ENCODE data around the gene BEX5. TPM values are rescaled to one million over a fixed set of nuclear protein-coding genes. Genes with fewer than 3 reads are reported as not detected.
"Not testable (repeated sequence)": the region's sequence is repeated elsewhere in the genome, so short reads cannot be mapped to it uniquely, and the experiment has no call there.

The BEX5 gene
- polyA plus RNA-seq, 1 donor (not counting 4 experiments of a cell fraction or from before 2014, with no cell fraction given), result 1.5 TPM

GRCh38 chrX:102129473-102129872, 26.3 kb downstream of the BEX5 start:
- DNase-seq (ENCODE audit: low read depth, low spot score) (no peak), FAIRE-seq (no peak)
- dilution Hi-C loops (cut with MboI; ENCODE audit: extremely low pct_ligation_motif_present, low sequenced_read_pairs), result no loop called here

GRCh38 chrX:102126863-102127262, 28.9 kb downstream of the BEX5 start:
- H3K9me1 ChIP-seq (ENCODE audit: control insufficient read depth, extremely low read depth, insufficient read depth, low read length), result no peaks in the 10 kb centered on the region
- H2AFZ ChIP-seq (ENCODE audit: control insufficient read depth, low read length), result no peak overlapping the region
- no peak overlapping the region for H3K4me2 ChIP-seq (ENCODE audit: control insufficient read depth, extremely low read depth, insufficient read depth, low read depth, low read length)
- H3K9me3 ChIP-seq (ENCODE audit: control insufficient read depth, low read depth, low read length), result no peaks in the 10 kb centered on the region
- H3K36me3 ChIP-seq (ENCODE audit: control insufficient read depth in 2 of 2, extremely low read depth in 1 of 2, insufficient read depth in 2 of 2, low read length in 2 of 2), result no peaks in the 10 kb centered on the region
- no peak overlapping the region for H3K9ac ChIP-seq (ENCODE audit: control insufficient read depth, extremely low read depth, insufficient read depth, low read length)
- dilution Hi-C loops (cut with MboI; ENCODE audit: extremely low pct_ligation_motif_present, low sequenced_read_pairs), result no loop called here
- no peak overlapping the region for H3K4me3 ChIP-seq (ENCODE audit: control insufficient read depth in 2 of 3, extremely low read depth in 1 of 3, insufficient read depth in 2 of 3, low read depth in 1 of 3, low read length in 3 of 3)
- H3K79me2 ChIP-seq (ENCODE audit: control insufficient read depth, insufficient read depth, low read length), result no peaks in the 10 kb centered on the region
- DNase-seq (ENCODE audit: low read depth, low spot score) (no peak), FAIRE-seq (no peak)
- H3K27ac ChIP-seq (ENCODE audit: control insufficient read depth, insufficient read depth, low read length), result no peak overlapping the region
- H3K27me3 ChIP-seq (ENCODE audit: control insufficient read depth, extremely low read depth, insufficient read depth, low read length), result peaks cover 11% of the 10 kb centered on the region
- no peak for TF ChIP-seq CTCF (optimal IDR thresholded peaks at IDR 0.05 in 1 of 3, IDR thresholded peaks at IDR 0.05 in 1 of 3, conservative IDR thresholded peaks at IDR 0.05 in 1 of 3; ENCODE audit: extremely low read depth in 1 of 3, insufficient read depth in 2 of 3, low read length in 3 of 3)
- TF ChIP-seq EZH2 (IDR thresholded peaks at IDR 0.05; ENCODE audit: low read length), result no peak
- H3K4me1 ChIP-seq (ENCODE audit: control insufficient read depth, extremely low read depth, insufficient read depth, low read length), result no peaks in the 10 kb centered on the region
- no peaks in the 10 kb centered on the region for H4K20me1 ChIP-seq (ENCODE audit: control insufficient read depth, extremely low read depth, insufficient read depth, low read length)

More at GRCh38 chrX:102129473-102129872, 26.3 kb downstream of the BEX5 start:
- Histone ChIP-seq H3K9ac (ENCODE audit: control insufficient read depth, extremely low read depth, insufficient read depth, low read length) (no peak overlapping the region), H3K36me3 (ENCODE audit: control insufficient read depth in 2 of 2, extremely low read depth in 1 of 2, insufficient read depth in 2 of 2, low read length in 2 of 2) (no peaks in the 10 kb centered on the region), H3K79me2 (ENCODE audit: control insufficient read depth, insufficient read depth, low read length) (no peaks in the 10 kb centered on the region), H4K20me1 (ENCODE audit: control insufficient read depth, extremely low read depth, insufficient read depth, low read length) (no peaks in the 10 kb centered on the region), H3K9me1 (ENCODE audit: control insufficient read depth, extremely low read depth, insufficient read depth, low read length) (no peaks in the 10 kb centered on the region), H3K4me1 (ENCODE audit: control insufficient read depth, extremely low read depth, insufficient read depth, low read length) (no peaks in the 10 kb centered on the region), H3K27ac (ENCODE audit: control insufficient read depth, insufficient read depth, low read length) (no peak overlapping the region), H3K4me3 (ENCODE audit: control insufficient read depth in 2 of 3, extremely low read depth in 1 of 3, insufficient read depth in 2 of 3, low read depth in 1 of 3, low read length in 3 of 3) (no peak overlapping the region), H3K4me2 (ENCODE audit: control insufficient read depth, extremely low read depth, insufficient read depth, low read depth, low read length) (no peak overlapping the region), H2AFZ (ENCODE audit: control insufficient read depth, low read length) (no peak overlapping the region), H3K9me3 (ENCODE audit: control insufficient read depth, low read depth, low read length) (no peaks in the 10 kb centered on the region), H3K27me3 (ENCODE audit: control insufficient read depth, extremely low read depth, insufficient read depth, low read length) (peaks cover 11% of the 10 kb centered on the region)
- TF ChIP-seq CTCF (optimal IDR thresholded peaks at IDR 0.05 in 1 of 3, IDR thresholded peaks at IDR 0.05 in 1 of 3, conservative IDR thresholded peaks at IDR 0.05 in 1 of 3; ENCODE audit: extremely low read depth in 1 of 3, insufficient read depth in 2 of 3, low read length in 3 of 3) (peak in 2 of 3 experiments; percentile 14 to 36), EZH2 (IDR thresholded peaks at IDR 0.05; ENCODE audit: low read length) (no peak)

GRCh38 chrX:102126080-102126818, 29.5 kb downstream of the BEX5 start:
- H3K9ac ChIP-seq (ENCODE audit: control insufficient read depth, extremely low read depth, insufficient read depth, low read length); FAIRE-seq; H2AFZ ChIP-seq (ENCODE audit: control insufficient read depth, low read length); dilution Hi-C loops (cut with MboI; ENCODE audit: extremely low pct_ligation_motif_present, low sequenced_read_pairs); H3K9me3 ChIP-seq (ENCODE audit: control insufficient read depth, low read depth, low read length); H4K20me1 ChIP-seq (ENCODE audit: control insufficient read depth, extremely low read depth, insufficient read depth, low read length); H3K4me3 ChIP-seq (ENCODE audit: control insufficient read depth in 2 of 3, extremely low read depth in 1 of 3, insufficient read depth in 2 of 3, low read depth in 1 of 3, low read length in 3 of 3); H3K27ac ChIP-seq (ENCODE audit: control insufficient read depth, insufficient read depth, low read length); H3K9me1 ChIP-seq (ENCODE audit: control insufficient read depth, extremely low read depth, insufficient read depth, low read length); H3K4me1 ChIP-seq (ENCODE audit: control insufficient read depth, extremely low read depth, insufficient read depth, low read length); H3K4me2 ChIP-seq (ENCODE audit: control insufficient read depth, extremely low read depth, insufficient read depth, low read depth, low read length); H3K36me3 ChIP-seq (ENCODE audit: control insufficient read depth in 2 of 2, extremely low read depth in 1 of 2, insufficient read depth in 2 of 2, low read length in 2 of 2); H3K79me2 ChIP-seq (ENCODE audit: control insufficient read depth, insufficient read depth, low read length); DNase-seq (ENCODE audit: low read depth, low spot score): not testable (repeated sequence)
- peaks cover 11% of the 10 kb centered on the region for H3K27me3 ChIP-seq (ENCODE audit: control insufficient read depth, extremely low read depth, insufficient read depth, low read length)

GRCh38 chrX:102125436-102125835, 30.3 kb downstream of the BEX5 start, which contains the start of gene TCEAL2:
Gene TCEAL2, plus strand, starts transcription at chrX:102125679. Its CDS starts 1,152 bp downstream, at chrX:102126831.
- H3K9me3 ChIP-seq (ENCODE audit: control insufficient read depth, low read depth, low read length); H3K9ac ChIP-seq (ENCODE audit: control insufficient read depth, extremely low read depth, insufficient read depth, low read length); H3K4me2 ChIP-seq (ENCODE audit: control insufficient read depth, extremely low read depth, insufficient read depth, low read depth, low read length); H3K9me1 ChIP-seq (ENCODE audit: control insufficient read depth, extremely low read depth, insufficient read depth, low read length); DNase-seq (ENCODE audit: low read depth, low spot score); dilution Hi-C loops (cut with MboI; ENCODE audit: extremely low pct_ligation_motif_present, low sequenced_read_pairs); H2AFZ ChIP-seq (ENCODE audit: control insufficient read depth, low read length); H3K4me1 ChIP-seq (ENCODE audit: control insufficient read depth, extremely low read depth, insufficient read depth, low read length); H3K36me3 ChIP-seq (ENCODE audit: control insufficient read depth in 2 of 2, extremely low read depth in 1 of 2, insufficient read depth in 2 of 2, low read length in 2 of 2); FAIRE-seq; H3K4me3 ChIP-seq (ENCODE audit: control insufficient read depth in 2 of 3, extremely low read depth in 1 of 3, insufficient read depth in 2 of 3, low read depth in 1 of 3, low read length in 3 of 3); H3K27ac ChIP-seq (ENCODE audit: control insufficient read depth, insufficient read depth, low read length); H4K20me1 ChIP-seq (ENCODE audit: control insufficient read depth, extremely low read depth, insufficient read depth, low read length); H3K79me2 ChIP-seq (ENCODE audit: control insufficient read depth, insufficient read depth, low read length): not testable (repeated sequence)
- peaks cover 11% of the 10 kb centered on the region for H3K27me3 ChIP-seq (ENCODE audit: control insufficient read depth, extremely low read depth, insufficient read depth, low read length)
